ENCODE measurements around the gene PPP1R14C.

The PPP1R14C gene

DNA sequence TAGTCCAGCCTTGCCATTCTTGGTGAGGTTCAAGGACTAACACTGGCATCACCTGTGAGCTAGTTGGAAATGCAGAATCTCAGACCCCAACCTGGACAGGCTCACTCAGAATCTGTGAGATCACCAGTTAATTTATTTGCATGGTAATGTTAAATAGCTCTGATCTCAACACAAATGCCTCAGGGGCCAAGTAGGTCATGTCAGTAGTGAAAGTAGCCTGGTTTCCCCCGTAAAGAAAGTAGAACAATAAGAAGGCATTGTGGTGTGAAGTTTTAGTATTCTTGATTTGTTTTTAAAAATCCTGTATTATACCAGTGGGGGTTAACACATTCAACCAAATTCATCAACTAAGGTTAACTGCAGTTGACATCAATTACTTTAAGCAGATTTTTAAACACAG, 105.5 kb downstream of the PPP1R14C start:
- no peak for DNase-seq (ENCODE audit: low read depth, low spot score)

DNA sequence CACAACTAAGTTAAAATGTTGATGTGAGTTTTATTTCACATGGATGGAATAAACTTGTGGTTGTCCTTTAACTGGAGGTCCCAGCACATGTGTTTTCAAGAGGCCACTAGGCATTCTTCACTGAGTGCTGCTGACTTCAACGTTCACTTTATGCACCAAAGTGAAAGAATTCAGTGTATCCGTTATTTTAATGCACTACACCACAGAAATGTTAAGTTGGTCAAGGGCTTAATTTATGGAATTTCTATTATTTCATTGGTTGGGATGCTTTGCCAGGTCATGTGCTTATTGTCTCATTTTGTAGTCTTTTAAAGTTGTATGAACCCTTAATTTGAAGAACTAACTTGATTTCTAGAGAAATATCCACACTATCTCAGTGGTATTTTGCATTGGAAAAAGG, 106.4 kb downstream of the PPP1R14C start:
- no peak for DNase-seq (ENCODE audit: low read depth, low spot score)

DNA sequence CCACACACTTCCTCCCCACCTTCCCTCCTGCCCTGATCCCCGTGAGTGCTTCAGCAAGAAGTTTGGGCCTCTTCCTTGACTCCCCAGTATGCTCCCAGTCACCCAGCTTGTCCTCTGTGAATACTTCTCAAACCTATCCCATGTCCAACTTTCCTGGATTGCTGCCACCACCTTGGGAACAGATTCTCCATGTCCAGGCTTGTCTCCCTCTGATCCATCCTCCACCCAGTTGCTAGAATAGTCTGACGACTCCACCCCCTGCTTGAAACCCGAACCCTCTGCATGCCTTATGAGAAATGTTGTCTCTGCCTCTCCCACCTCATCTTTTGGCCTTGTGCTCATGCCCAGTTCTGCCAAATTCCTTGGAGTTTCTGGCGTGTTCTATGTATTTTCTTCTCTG, 108.0 kb downstream of the PPP1R14C start:
- DNase-seq (ENCODE audit: low read depth, low spot score): no peak

DNA sequence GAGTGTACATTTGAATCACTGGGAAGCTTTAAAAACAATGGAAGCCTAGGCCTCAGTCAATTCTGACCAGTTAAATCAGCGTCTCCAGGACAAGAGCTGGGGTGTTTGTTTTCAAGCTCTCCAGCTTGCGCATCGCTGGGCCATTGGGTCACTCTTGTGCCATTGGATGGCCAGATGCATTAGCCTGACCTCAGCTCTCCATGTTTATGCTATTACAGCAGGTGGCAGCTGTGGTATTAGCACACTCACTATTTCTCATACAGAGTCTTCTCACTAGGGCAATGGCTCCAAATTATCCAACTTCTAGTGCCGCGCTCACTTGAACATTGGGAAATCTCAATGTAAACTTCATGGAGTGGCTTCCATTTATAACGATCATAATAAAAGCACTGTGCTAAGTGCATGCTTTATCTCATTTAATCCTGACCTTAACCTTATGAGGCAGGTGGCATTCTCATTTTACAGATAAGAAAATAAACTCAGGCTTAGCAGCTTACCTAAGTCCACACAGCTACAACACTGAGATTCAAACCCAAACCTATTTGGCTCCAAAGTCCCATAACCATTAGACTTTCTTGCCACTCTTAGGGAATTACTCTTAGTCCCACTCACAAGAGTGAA, 108.8 kb downstream of the PPP1R14C start:
- no peak for DNase-seq (ENCODE audit: low read depth, low spot score)

DNA sequence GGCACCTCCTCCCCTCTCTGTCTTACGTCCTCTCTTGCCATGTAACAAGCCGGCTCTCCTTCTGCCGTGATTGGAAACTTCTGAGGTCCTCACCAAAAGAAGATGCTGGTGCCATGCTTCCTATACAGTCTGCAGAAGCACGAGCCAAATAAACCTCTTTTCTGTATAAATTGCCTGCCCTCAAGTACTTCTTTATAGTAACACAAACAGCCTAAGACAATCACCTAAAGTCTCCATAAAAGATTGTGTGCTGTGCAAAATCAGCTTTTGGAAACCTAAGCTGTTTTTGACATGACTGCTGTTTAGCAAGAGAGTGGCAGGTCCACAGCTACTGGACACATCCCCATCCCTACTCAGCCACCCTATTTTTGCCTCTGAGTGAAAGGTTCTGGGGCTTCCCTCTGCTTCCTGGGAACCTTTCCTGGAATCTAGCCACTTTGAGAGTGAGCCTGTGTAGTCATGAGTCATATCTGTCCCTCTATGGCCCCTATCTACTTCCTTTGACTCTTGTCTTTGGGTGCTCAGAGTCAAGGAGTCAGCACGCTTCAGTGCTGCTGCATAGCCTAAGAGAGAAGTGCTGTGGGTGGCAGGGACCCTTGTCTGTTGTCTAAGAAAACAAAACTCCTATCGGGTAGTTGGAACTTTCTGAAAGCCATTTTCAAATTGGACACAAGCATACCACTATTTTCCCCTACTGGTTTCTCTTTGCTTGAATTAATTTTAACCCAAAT, 110.0 kb downstream of the PPP1R14C start:
- no peak for DNase-seq (ENCODE audit: low read depth, low spot score)

DNA sequence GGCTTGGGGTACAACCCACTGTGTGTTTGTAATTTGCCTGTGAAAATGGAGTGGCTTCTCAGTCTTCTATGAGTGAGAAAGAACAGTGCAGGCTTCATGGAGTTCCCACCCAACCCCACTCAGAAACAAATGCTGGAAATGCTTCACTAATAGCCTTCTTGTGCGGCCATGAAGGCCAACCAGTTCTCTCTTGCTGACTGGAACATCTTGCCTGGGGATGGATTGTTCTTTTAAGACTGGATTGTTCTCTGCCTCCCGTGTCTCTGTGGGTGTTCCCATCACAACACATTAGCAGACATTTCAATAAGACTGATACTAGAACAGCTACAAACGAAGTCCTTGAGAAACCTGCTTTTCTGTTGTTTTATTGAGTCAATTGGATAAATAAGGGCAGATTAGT, 110.6 kb downstream of the PPP1R14C start:
- no peak for DNase-seq (ENCODE audit: low read depth, low spot score)

DNA sequence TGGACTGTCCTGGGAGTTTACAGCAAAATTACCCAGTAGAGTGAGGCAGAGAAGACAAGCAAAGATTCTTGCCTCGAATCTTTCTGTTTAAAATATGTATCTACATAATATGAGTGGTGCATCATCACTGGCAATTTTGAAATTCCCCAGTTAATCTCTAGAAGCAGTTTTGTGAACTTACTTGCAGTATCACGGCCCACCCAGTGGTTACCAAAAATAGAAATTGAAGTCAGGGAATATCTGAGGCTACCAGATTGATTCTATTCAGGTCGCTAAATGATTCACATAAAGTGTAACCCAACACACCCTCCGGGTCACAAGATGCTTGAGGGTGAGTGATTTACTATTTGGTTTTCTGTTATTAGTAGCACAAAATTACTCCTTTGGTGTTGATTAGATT, 111.9 kb downstream of the PPP1R14C start:
- no peak for DNase-seq (ENCODE audit: low read depth, low spot score)

DNA sequence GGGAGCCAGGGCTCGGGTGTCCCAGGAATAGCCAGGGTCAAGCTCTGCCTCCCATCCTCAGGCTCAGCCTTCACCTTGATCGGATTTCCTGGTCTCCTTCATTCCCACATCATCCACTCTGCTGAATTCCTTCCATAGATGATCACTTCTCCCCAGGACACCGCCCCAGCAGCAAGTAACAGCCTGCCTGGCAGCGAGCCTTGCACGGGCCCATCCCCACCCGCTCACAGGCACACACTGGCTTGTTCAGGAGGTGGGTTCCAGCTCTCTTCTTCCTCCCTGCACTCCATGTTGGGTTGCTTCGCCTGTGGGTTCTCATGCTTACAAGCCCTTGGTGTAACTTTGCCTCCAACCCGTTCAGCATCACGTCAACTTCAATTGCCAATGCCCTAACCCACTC, 113.0 kb downstream of the PPP1R14C start:
- no peak for DNase-seq (ENCODE audit: low read depth, low spot score)

DNA sequence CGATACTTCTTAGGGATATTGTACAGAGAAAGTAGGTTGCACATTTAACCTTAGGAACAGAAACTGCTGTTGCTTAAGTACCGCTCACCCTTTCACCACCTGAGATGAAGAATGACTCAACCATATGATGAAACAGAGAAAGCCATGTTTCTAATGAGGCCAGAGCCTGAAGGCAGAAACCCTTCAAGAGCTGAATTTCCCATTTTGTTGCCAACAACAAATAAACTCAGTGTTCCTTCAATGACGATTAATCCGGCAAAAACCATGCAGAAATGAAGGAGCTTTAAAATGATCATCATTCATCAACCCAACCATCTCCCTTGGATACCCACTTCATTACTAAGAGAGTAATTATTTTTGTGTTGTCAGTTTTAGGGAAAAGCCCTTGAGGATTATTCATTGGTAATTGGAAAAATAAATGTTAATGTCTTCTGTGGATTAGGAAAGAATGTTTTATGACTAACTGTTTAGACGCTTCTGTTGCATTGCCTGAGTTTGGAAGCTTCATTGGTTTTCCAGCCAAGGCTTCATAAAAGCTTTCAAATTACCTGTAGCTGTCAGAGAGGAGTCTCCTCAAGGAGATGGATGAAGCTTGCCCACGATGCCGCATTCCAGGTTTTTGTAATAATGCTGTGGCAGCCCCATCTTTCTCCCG, 113.9 kb downstream of the PPP1R14C start:
- no peak for DNase-seq (ENCODE audit: low read depth, low spot score)

DNA sequence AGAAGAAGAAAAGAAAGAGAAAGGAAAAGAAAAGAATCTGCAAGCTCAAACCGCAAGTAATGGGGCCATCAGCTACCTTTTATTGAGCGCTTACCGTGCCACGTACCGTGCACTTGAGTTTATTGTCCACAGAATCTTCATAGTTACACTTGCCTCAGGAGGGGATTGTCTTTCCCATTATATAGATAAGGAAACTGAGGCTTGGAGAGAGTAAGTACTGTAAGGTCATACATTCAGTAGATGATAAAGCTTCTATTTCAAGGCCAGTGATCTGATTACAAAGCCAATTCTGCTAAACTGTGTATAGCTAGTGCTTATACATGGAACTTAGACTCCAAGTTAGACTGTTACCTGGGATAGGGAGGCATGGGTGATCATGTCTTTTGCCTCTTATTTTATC, 115.5 kb downstream of the PPP1R14C start:
- DNase-seq (ENCODE audit: low read depth, low spot score): no peak

DNA sequence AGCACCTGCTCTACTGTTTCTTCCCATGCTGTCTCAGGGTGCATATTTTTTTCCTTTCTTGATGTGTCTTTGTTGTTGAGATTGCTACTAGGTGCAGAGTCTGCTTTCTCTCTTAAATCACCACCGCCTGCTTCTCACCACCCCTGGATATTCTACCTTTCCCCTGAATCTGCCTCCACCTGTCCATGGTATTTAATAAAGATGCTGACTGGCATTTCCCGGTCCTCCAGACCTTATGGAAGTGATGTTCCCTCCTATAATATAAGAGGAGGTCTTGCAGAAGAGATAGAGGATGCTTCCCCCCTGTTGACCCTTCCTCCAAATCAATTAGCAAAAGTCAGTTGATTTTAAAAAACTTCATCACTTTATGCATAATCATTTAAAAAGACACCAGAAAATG, 118.1 kb downstream of the PPP1R14C start:
- no peak for DNase-seq (ENCODE audit: low read depth, low spot score)

DNA sequence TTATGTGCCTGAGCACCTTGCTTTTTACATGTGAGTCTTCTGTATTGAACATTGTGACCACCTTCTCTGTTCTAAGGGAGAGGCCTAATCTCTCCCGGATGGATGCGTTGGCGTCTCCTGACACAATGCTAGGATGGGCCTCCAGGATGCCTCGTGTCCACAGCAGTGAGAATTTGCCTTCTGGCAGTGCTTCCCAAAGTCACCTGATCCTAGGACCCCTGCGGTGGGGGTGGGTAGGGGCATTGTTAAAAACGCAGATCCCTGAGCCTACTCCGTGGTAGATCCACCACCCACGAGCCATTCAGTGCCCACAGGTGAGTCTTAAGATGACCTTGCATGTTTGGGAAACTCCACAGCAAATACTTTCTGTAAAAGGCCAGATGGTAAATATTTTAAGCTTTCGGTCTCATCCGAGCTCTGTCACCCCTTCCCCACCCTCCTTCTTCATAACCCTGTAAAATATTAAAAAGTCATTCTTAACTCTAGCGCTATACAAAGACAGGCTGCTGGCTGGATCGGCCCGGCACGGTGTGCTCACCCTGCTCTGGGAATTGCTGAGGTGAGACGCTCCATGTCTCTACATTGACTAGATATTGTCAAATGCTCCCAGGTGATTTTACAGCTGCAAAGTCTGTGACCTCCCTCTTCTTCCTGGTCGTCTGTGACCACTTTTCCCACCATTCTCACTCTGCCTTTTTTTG, 119.3 kb downstream of the PPP1R14C start:
- no peak for DNase-seq (ENCODE audit: low read depth, low spot score)

DNA sequence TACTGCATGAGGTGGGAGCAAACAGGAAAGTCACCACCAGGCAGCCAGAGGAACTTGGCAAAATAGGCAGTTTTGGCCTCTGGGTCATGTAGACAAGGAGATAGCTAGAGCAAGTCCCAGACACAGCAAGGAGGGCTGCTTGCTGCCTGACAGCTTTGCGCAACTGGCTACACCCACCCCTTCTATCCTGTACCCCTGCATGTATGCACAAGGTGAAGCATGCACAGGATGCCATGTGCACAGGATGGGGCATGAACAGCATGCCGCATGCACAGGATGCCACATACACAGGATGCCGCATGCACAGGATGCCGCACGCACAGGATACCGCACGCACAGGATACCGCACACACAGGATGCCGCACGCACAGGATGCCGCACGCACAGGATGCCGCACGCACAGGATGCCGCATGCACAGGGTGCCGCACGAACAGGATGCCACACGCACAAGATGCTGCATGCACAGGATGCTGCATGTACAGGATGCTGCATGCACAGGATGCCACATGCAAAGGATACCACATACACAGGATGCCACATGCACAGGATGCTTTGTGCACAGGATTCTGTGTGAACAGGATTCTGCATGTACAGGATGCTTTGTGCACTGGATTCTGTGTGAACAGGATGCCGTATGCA, 121.0 kb downstream of the PPP1R14C start:
- no peak for DNase-seq (ENCODE audit: low read depth, low spot score)

DNA sequence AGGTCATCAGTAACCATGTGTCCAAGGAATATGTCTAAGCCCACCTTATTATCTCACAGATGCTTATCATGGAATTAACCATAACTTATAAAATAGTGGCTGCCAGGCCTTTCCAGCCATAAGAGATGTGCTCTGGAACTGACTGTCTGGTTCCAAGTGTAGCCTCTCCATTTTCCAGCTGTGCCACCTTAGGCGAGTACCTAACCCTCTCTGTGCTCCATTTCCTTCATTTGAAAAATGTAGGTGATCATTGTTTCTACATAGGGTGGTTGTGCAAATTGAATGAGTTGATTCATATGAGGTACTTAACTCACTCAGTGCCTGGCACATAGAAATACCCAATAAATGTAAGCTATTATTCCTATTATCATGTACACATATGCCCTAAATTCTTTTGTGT, 123.5 kb downstream of the PPP1R14C start:
- DNase-seq (ENCODE audit: low read depth, low spot score): no peak

DNA sequence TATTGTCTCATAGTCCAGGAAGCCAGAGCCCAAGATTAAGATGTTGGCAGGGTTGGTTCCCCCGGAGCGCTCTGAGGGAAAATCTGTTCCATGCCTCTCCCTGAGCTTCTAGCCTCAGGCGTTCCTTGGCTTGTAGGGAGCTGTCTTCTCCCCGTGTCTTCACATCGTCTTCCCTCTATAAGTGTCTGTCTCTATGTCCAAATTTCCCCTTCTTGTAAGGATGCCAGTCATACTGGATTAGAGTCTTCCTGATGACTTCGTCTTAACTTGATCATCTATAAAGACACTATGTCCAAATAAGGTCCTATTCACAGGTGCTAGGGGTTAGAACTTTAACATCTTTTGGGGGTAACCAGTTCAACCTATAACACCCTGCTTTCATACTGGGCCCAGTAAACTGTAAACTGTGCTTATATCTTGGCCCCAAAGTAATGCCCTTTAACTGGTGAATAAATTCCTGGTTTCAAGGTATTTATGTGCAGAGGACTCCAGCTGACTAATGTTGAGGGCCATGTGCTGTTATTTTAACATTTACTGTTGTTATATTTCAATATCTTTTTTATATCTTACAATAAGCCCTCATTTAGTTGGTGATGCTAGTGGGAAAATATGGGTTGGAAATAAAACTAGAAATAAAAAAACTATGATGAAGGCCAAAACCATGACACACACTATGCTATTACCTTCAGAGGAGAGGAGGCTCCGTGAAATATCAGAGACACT, 124.3 kb downstream of the PPP1R14C start:
- DNase-seq (ENCODE audit: low read depth, low spot score): no peak

DNA sequence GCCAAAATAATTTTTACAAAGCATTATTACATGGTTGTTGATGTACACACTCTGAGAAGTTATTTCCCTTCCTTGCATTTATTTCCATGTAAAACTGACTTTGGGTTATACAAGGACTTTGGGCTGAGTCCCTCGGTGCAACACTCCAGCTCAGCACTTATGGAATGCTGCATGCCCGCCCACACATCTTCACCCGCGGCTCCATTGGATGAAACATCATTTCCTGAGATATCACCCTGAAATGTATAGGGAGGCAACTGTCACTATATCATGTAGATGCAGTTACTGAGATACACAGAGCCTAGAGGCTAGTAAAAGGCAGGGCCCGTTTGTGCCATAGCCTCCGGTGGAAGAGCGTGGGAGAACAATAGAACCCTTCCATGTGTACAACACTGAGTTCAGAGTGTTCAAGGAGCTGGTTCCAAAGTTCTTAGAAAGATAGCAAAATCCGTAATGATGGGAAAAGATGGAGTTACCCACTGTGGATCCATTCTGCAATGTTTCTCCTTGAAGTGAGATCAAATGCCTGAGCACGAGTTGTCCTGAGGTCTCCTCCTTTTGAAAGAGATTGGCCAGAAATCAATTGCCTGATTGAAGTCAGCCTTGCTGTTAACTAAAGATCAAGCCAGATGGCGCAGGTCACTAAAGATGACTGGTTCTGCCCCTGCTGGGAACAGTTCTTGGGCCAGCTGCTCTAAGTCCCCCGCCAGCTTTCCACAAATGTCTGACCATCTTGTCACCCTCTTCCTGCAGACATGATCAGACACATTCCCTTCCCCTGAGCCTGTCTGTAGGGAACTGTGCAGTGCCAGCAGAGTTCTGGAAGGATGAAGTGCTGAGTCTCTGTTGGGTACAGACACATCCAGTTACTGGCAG, 125.1 kb downstream of the PPP1R14C start:
- DNase-seq (ENCODE audit: low read depth, low spot score): no peak

DNA sequence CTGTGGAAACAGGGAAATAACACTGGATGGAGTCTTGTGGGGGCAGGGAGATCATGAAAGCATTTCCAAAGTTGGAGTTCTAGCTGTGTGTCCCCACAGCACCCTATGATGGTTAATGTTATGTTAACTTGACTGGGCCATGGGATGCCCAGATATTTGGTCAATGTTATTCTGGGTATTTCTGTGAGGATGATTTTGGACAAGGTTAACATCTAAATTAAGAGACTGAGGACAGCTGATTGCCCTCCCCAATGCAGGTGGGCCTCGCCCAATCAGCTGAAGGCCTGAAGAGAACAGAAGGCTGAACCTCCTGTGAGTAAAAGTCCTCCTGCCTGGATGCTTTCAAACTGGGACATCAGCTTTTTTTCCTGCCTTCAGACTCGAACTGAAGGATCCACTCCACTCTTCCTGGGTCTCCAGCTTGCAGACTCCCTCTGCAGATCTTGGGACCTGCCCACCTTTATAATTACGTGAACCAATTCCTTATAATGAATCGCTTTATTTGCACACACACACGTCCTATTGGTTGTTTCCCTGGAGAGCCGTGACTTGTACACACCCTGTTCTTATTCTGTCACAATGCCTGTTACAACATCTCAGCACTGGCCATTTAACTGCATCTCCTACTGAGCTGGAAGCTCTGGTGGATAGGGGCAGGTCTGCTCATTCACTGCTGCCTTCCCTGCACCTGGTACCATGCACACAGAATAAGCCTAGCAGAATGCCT, 126.4 kb downstream of the PPP1R14C start:
- DNase-seq (ENCODE audit: low read depth, low spot score): no peak

DNA sequence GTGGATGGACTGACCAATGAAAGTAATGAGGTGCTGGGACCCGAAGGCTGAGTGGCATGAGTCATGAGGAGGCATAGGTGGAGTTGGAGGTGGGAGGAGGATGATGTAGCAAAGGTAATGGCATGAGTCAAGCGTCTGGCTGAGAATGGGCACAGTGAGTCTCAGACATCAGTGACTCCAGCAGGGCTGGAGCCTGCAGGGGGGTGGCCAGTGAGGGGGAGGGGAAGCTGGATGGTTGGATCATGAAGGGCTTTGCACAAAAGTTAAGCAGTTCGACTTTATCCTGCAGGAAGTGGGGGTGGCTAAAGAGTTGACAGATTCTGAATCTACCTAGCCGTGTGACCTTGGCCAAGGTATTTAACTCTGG, 127.0 kb downstream of the PPP1R14C start:
- no peak for DNase-seq (ENCODE audit: low read depth, low spot score)

DNA sequence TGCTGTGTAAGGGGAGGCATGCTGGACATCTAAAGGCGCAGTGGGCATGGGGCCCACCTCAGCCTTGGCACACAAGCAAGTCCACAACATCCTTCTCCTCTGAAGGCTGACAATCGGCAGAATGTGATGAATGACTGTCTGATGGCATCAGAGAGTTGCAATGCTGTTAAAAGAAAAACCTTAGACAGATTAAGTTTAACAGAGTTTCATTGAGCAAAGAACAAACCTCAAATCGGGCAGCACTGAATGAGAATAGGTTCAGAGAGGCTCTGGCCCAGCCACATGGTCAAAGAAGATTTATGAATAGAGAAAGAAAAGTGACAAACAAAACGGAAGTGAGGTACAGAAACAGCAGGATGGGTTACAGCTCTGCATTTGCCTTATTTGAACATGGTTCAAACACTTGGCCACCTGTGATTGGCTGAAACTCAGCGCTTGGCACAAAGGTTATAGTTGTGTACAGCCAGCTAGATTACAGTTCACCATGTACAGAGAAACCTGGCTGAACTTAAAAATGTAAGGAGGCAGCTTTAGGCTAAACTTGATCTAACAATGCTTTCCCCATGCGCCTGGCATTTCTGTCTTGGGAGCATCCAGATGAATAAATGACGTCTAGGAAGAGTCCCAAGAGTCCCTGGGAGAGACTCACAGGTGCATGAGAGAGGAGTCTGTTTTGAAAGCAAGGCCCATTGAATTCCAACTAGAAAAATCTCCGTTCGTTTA, 127.6 kb downstream of the PPP1R14C start:
- DNase-seq (ENCODE audit: low read depth, low spot score): no peak

Measured in iPS DF 19.7 (cell line).